GM18520 (cell line): ENCODE measurements around the gene LSM5.

ENCODE experiments used
- ATAC-seq: cut with Tn5 transposase; IDR thresholded peaks from one replicate; pipeline ENCODE4 v1.9.1; 2021; ENCODE audit not compliant: unreplicated experiment

LSM5 gene

DNA sequence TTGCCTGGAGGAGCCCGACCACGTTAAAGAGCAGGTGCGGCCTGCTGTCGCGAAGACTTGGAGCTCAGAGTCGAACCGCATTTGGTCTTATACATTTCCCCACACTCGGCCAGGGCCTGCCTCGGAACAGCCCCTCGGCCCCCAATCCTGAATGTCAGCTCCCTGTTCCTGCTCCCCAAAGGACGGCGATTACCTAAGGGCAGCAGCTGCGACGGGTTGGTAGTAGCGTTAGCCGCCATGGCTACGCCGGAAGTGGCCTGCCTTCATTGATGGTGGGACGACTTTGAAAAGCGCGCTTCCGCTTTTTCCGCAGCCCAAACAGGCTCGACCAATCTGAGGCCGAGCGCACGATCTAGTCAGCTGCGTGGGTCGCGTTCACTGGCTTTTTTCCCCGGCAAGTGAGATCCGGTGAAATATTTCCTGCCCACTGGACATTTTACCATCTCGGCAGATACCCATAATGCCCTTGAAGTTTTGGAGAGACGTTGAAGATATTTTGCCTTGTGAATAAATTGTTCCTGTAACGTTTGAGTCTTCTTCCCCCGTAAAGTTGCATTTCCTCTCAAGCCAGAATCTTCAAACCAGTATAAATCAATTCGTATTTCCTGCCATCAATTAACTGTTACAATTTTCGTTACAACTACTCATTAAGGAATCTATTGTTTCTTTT, at the start of gene LSM5:
Gene LSM5, minus strand, starts transcription at position 254 of the 670 bp plus-strand sequence. Its CDS starts 15 bp downstream, at position 239.
- peak; percentile 78 for ATAC-seq

DNA sequence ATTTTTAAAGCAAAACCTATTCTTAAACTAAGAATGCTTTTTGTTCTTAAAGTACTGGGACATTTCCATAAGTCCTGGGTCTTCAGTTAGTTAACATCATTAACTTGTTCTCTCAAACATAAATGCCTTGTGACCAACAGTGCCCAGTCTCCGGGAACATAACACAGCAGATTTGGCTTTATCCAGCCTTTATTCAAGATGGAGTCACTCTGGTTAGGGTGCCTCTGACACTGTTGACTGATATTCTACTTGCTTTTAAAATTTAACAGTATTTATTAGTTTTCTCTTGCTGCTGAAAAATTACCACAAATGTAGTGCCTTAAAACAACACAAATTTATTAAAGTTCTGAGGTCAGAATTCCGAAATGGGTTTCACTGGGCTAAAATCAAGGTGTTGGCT, 49.2 kb upstream of the LSM5 start:
- ATAC-seq = no peak

- ATAC-seq = no peak
These were observed 47.6 kb upstream of the LSM5 start for GRCh38 chr7:32537760-32538159.

- no peak for ATAC-seq
These were observed 46.4 kb upstream of the LSM5 start for GRCh38 chr7:32536585-32536984.

DNA sequence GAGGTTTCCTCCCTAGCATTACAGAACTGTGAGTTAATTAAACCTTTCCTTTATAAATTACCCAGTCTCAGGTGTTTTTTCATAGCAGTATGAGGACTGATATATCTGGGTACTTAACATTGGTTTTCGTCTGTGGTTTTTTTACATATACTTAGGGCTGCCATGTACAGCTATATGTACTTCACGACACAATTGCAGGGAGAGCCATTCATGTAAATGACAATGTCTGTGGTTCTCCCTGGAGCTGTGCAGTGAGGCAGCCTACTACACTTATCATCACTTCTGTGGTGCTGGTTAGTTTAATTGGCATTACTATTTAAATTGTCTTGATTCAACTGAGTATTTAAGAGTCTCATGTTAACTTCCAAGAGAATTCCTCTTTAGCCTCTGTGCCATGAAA, 45.8 kb upstream of the LSM5 start:
- ATAC-seq = no peak

- no peak for ATAC-seq
These were observed 45.1 kb upstream of the LSM5 start for GRCh38 chr7:32535162-32535702.

DNA sequence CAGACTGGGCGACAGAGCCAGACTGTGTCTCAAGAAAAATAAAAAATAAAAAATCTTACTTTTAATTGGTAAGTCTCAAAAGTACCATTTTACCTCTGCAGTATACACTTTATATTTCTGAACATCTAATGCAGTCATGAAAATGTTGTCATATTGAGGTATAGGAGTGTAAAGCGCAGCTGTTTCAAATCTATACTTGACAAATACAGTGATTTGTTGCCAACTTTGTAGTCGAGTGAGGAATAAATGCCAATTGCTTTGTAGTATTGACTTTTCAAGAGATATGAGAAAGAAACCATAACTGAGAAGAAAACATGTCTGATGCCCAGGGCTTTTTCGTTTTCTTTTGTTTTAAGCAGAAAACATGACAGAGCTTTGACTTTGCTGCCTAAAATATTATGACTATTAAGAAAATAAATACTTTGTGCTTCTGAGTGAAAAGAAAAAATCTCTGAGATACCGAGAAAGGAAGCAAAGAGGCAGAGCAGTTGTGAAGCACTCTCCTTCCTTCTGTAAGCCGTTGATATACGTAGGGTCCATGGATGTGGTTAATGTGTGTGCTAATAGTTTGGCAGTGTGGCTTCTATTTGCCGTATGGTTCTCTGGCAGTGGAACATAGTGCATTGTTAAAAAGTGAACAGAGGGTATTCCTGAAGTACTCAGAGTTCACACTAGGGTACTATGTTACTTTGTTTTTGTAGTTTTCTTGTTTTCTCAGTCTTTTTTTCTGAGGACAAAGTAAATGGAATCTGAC, 43.3 kb upstream of the LSM5 start:
- no peak for ATAC-seq

- no peak for ATAC-seq
These were observed 42.5 kb upstream of the LSM5 start for GRCh38 chr7:32532716-32533115.

DNA sequence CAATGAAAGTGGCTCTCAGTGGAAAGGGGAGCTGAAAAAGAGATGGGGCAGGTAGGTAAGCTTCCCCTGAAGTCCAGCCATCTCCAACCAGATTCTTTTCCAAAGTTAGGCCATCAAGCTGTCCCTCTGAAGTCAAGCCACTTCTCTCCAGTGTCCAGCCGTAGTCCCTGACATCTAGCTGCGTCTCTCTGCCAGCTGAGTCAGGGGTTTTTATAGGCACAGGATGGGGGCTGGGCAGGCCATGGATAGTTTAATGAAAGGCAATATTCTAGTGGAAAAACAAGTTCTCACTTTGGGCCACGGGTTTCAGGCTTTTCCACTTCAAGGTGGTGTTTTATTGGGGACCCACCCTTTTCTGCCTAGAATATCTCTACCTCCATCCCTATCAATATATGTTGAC, 41.9 kb upstream of the LSM5 start:
- ATAC-seq = no peak

DNA sequence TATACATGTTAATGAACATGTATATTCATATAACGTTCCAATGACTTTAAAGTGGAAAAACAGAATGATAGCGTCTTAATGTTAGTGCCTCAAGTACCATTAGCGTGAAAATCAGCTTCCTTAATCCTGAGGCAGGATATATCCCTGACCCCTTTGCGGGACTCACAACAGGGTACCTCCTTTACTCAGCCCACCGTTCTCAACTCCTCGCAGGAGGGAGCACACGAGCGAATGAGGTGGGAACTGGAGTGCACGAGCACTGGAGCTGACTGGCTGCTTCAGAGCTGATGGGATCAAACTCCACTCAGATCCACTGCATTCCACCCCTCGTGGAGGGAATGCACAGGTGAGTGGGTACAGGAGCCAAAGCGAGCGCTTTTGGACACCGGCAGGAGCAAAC, 41.2 kb upstream of the LSM5 start:
- ATAC-seq = no peak

DNA sequence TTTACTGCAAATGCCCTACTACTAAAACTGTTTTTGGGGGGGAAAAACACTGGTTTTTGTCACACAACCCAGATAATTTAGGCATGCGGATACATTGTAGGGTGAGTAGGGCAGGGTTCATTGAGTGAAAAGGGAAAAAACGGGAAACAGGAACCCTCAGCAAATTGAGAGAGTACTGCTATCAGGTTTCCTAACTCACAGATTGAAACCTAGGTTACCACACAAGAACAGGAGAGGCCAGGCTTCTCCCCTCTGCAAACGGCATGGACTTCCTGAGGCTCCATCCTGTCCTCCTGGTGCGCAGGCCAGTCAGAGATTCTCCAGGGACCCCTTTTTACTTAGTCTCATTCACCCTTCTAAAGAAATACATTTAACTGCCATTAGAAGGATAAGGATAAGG, 35.7 kb upstream of the LSM5 start:
- ATAC-seq = no peak

GRCh38 chr7:32524631-32525030, 34.5 kb upstream of the LSM5 start:
- no peak for ATAC-seq

DNA sequence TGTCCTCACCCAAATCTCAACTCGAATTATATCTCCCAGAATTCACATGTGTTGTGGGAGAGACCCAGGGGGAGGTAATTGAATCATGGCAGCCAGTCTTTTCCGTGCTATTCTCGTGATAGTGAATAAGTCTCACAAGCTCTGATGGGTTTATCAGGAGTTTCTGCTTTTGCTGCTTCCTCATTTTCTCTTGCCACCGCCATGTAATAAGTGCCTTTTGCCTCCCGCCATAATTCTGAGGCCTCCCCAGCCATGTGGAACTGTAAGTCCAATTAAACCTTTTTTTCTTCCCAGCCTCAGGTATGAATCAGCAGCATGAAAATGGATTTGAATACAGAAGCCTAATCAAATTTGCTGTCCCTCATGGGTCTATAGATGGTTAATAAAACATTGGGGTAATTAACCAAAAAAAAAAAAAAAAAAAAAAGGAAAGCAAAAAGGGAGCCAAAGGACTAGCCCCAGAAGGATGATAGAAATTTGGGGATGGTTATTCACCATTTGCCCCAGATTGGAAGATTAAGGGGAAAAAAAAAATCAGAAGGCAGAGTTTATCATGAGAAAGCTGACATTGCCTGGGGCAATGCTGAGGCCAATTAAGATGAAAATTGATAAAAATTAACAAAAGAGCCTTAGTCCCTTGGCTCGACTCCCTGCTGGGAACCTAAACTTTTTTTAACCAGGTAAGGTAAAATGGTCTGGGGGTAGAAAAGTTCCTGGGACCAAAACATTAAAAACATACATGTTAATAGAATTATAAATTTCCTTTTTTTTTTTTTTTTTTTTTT, 32.8 kb upstream of the LSM5 start:
- ATAC-seq = no peak

DNA sequence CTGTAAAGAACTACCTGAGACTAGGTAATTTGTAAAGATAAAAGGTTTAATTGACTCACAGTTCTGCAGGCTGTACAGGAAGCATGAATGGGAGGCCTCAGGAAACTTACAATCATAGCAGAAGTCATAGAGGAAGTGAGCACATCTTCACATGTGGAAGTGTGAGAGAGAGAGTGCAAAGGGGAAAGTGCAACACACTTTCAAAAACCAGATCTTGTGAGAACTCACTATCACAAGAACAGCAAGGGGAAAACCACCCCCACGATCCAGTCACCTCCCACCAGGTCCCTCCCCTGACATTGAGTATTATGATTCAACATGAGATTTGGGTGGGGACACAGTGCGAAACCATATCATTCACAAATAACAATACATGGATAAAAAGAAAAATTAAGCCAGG, 29.6 kb upstream of the LSM5 start:
- ATAC-seq = no peak

- no peak for ATAC-seq
These were observed 28.5 kb upstream of the LSM5 start for GRCh38 chr7:32518534-32519140.

DNA sequence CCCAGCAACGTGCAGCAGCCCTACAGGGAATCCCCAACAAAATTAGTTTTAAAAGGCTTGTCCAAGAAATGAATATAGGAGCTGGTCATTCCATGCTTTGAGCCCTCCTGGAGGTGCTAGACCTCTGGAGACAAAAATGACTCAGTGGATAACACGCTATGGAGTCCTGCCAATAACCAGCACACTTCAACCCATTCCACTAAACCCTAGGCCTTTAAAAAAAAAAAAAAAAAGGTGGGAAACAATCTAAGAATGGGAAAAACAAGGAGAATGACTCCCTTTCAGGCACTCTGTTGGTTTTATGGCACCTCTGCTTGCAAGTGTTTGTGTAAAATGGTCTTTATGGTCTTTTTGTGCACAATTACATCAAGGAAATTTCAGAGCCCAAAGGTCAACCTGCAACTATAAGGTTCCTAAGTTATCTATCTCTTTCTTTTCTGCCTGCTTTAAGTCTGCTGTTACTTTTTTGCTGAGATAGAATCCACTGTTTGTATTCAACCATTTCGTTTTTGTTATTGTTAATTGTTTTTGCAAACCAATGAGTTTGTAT, 26.4 kb upstream of the LSM5 start:
- ATAC-seq = no peak

DNA sequence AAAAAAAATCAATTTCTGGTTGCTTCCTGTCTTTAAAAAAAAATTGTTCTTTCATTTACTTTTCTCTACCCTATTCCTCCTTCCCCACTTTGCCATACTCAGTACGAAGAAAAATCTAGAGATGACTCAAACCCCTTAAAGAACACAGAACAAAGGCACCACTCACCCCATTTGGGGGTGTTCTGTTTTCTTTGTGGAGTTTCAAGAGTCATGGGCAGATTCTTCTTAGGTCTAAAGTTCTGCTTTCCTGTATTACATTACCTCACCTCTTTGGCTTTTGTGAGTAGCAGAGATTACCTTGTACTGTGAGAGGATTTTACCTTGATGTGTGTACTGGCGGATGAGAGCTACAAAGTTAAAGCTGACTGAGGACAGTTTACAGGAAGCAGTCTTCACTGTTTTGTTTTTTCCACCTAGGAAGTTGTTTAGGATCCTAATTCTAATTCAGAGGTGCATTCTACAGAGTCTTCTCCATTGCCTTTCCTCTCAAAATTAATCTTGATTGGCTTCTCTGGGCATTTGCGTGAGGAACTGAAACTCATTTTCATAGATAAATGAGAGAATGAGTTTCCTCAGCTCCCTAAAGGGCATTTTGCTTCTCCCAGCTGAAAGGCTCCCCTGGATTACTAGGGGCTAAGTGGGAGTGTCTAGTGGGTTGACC, 25.8 kb upstream of the LSM5 start:
- ATAC-seq = peak; percentile 74

- ATAC-seq = no peak
These were observed 23.0 kb upstream of the LSM5 start for GRCh38 chr7:32513210-32513609.

GRCh38 chr7:32511791-32512190, 21.6 kb upstream of the LSM5 start:
- no peak for ATAC-seq

DNA sequence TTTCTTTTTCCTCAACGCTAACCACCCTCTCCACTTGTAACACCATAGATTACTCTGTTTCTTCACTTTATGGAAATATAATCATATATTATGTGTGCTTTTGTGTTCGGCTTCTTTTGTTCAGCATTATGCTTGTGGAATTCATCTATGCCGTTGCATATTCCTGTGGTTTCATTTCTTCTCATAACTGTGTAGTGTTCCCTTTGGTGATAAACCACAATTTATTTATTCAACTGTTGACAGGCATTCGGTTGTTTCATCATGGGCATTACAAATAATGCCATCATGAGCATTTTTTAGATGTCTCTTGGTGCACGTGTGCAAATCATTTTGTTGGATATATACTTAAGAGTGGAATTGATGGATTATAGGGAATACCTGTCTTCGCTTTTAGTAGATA, 17.2 kb upstream of the LSM5 start:
- ATAC-seq = no peak
